ENCODE data around the gene CDC42BPA. TPM values are rescaled to one million over a fixed set of nuclear protein-coding genes. Genes with fewer than 3 reads are reported as not detected.

CDC42BPA gene
- total and polyA plus RNA-seq, 2 donors (not counting 3 experiments of a cell fraction or from before 2014, with no cell fraction given) = 26.1 to 92.6 TPM

DNA sequence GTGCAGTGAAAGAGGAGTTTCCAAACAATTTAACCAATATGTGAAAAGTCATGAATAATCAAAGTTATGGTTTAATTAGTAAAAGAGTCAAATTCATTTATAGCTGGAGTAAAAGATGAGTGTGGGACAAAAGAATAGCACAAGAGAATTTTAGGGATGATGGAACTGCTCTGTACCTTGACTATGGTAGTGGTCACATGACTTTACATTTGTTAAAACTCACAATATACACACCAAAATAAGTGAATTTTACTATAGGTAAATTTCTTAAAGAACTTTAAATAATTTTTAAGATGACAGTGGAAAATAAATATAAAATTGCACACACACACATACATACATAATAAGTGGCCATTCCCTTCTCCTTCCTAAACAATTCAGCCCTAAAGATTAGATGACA is 13.6 kb downstream of the CDC42BPA start:
- H3K79me2 ChIP-seq (ENCODE audit: control insufficient read depth, insufficient read depth, low read length) = peaks cover 97% of the 10 kb centered on the region
- peaks cover 12% of the 10 kb centered on the region for H4K20me1 ChIP-seq (replicated peaks; ENCODE audit: control insufficient read depth, extremely low read depth, insufficient read depth, low read length)
- H3K27me3 ChIP-seq (ENCODE audit: control insufficient read depth in 2 of 2, insufficient read depth in 2 of 2, low read length in 2 of 2) = no peaks in the 10 kb centered on the region
- intact Hi-C loops (cut with micrococcal nuclease) (no loop called here), dilution Hi-C loops (cut with MboI; ENCODE audit: extremely low pct_ligation_motif_present, low sequenced_read_pairs) (loop anchor here (25.0 kb wide), 1 partner anchor 133 kb away; no protein-coding TSS in a partner anchor)
- BruUV-seq (replicated peaks) = no TSS peak
- H3K27ac ChIP-seq (ENCODE audit: insufficient read depth, low read depth, low read length) = no peak overlapping the region
- TF ChIP-seq POLR2A (IDR thresholded peaks at IDR 0.05; ENCODE audit: low read depth, low read length) = no peak
- no peak for TF ChIP-seq JUN (IDR thresholded peaks at IDR 0.05; ENCODE audit: borderline replicate concordance, insufficient read depth, insufficient read length, low read depth)
- TF ChIP-seq FOS (IDR thresholded peaks at IDR 0.05; ENCODE audit: borderline replicate concordance, insufficient read depth, low read length) = no peak
- TF ChIP-seq POLR2AphosphoS5 (IDR thresholded peaks at IDR 0.05; ENCODE audit: insufficient read depth, low read depth, low read length) = no peak
- TF ChIP-seq GATA2 (IDR thresholded peaks at IDR 0.05; ENCODE audit: insufficient read depth, insufficient read length, low read depth, low read length) = no peak
- TF ChIP-seq EZH2 (IDR thresholded peaks at IDR 0.05; ENCODE audit: borderline replicate concordance, low read depth, low read length, severe bottlenecking) = no peak
- CTCF ChIA-PET = interaction anchor here (1.0 kb wide), 1 partner anchor 15 kb away, joined by 3 read pairs; no protein-coding TSS in a partner anchor
- H3K36me3 ChIP-seq (ENCODE audit: control insufficient read depth in 2 of 2, extremely low read depth in 1 of 2, insufficient read depth in 2 of 2, low read length in 2 of 2) = no peaks in the 10 kb centered on the region
- no peak overlapping the region for H3K9ac ChIP-seq (replicated peaks; ENCODE audit: extremely low read depth, insufficient read depth, low read length)
- H3K4me1 ChIP-seq (ENCODE audit: control insufficient read depth, extremely low read depth, insufficient read depth, low read length) = peaks cover 6% of the 10 kb centered on the region
- POLR2A ChIA-PET = no interaction called here
- H3K4me2 ChIP-seq (ENCODE audit: insufficient read depth, low read length) = no peak overlapping the region
- DNase-seq (ENCODE audit: low read depth, low spot score) (no peak), FAIRE-seq (no peak)
- no peak overlapping the region for H3K4me3 ChIP-seq (replicated peaks in 1 of 3; ENCODE audit: insufficient read depth in 1 of 3, low read depth in 1 of 3, low read length in 3 of 3)
- no peak overlapping the region for H2AFZ ChIP-seq (ENCODE audit: low read depth, low read length)
- H3K9me3 ChIP-seq (replicated peaks; ENCODE audit: control insufficient read depth, insufficient read depth, low read length) = no peaks in the 10 kb centered on the region
- H3K9me1 ChIP-seq (replicated peaks; ENCODE audit: control insufficient read depth, extremely low read depth, insufficient read depth, low read length) = no peaks in the 10 kb centered on the region

DNA sequence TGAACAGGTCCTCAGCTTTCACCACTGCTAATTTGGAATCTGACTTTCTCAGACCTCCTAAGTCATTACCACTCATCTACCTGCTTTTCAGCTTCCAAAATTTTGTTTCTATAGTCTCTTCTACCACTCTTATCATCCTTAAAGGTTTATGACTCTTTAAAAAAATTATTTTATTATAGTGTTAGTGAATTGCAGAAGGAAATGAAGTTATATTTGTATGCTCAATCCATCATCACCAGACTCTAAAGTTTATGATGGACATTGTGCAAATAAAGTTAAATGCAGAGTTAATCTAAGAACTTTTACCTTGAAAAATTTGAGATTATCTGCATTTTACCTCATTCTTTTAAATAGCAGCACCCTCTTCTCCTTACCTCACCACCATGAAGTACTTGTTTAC is 14.6 kb downstream of the CDC42BPA start:
- Histone ChIP-seq H3K4me3 (replicated peaks in 1 of 3; ENCODE audit: insufficient read depth in 1 of 3, low read depth in 1 of 3, low read length in 3 of 3) (no peak overlapping the region), H3K27ac (ENCODE audit: insufficient read depth, low read depth, low read length) (no peak overlapping the region), H3K79me2 (ENCODE audit: control insufficient read depth, insufficient read depth, low read length) (peaks cover 93% of the 10 kb centered on the region), H4K20me1 (replicated peaks; ENCODE audit: control insufficient read depth, extremely low read depth, insufficient read depth, low read length) (peaks cover 10% of the 10 kb centered on the region), H3K9me3 (replicated peaks; ENCODE audit: control insufficient read depth, insufficient read depth, low read length) (no peaks in the 10 kb centered on the region), H3K9me1 (replicated peaks; ENCODE audit: control insufficient read depth, extremely low read depth, insufficient read depth, low read length) (no peaks in the 10 kb centered on the region), H3K27me3 (ENCODE audit: control insufficient read depth in 2 of 2, insufficient read depth in 2 of 2, low read length in 2 of 2) (no peaks in the 10 kb centered on the region), H3K4me2 (ENCODE audit: insufficient read depth, low read length) (no peak overlapping the region), H3K9ac (replicated peaks; ENCODE audit: extremely low read depth, insufficient read depth, low read length) (no peak overlapping the region), H3K4me1 (ENCODE audit: control insufficient read depth, extremely low read depth, insufficient read depth, low read length) (peaks cover 15% of the 10 kb centered on the region), H3K36me3 (ENCODE audit: control insufficient read depth in 2 of 2, extremely low read depth in 1 of 2, insufficient read depth in 2 of 2, low read length in 2 of 2) (no peaks in the 10 kb centered on the region), H2AFZ (ENCODE audit: low read depth, low read length) (no peak overlapping the region)
- no TSS peak for BruUV-seq (replicated peaks)
- dilution Hi-C loops (cut with MboI; ENCODE audit: extremely low pct_ligation_motif_present, low sequenced_read_pairs) = loop anchor here (25.0 kb wide), 1 partner anchor 134 kb away; no protein-coding TSS in a partner anchor
- DNase-seq (ENCODE audit: low read depth, low spot score) (no peak), FAIRE-seq (no peak)
- intact Hi-C loops (cut with micrococcal nuclease) = no loop called here
- no peak for TF ChIP-seq EZH2 (IDR thresholded peaks at IDR 0.05; ENCODE audit: borderline replicate concordance, low read depth, low read length, severe bottlenecking)
- no peak for TF ChIP-seq POLR2AphosphoS5 (IDR thresholded peaks at IDR 0.05; ENCODE audit: insufficient read depth, low read depth, low read length)
- no peak for TF ChIP-seq GATA2 (IDR thresholded peaks at IDR 0.05; ENCODE audit: insufficient read depth, insufficient read length, low read depth, low read length)
- TF ChIP-seq MYC (IDR thresholded peaks at IDR 0.05; ENCODE audit: low read depth, low read length) = no peak
- no peak for TF ChIP-seq JUN (IDR thresholded peaks at IDR 0.05; ENCODE audit: borderline replicate concordance, insufficient read depth, insufficient read length, low read depth)
- TF ChIP-seq, protein P1, sequence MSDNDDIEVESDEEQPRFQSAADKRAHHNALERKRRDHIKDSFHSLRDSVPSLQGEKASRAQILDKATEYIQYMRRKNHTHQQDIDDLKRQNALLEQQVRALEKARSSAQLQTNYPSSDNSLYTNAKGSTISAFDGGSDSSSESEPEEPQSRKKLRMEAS (IDR thresholded peaks at IDR 0.05; ENCODE audit: insufficient read depth, insufficient read length) = no peak
- TF ChIP-seq, protein P2, sequence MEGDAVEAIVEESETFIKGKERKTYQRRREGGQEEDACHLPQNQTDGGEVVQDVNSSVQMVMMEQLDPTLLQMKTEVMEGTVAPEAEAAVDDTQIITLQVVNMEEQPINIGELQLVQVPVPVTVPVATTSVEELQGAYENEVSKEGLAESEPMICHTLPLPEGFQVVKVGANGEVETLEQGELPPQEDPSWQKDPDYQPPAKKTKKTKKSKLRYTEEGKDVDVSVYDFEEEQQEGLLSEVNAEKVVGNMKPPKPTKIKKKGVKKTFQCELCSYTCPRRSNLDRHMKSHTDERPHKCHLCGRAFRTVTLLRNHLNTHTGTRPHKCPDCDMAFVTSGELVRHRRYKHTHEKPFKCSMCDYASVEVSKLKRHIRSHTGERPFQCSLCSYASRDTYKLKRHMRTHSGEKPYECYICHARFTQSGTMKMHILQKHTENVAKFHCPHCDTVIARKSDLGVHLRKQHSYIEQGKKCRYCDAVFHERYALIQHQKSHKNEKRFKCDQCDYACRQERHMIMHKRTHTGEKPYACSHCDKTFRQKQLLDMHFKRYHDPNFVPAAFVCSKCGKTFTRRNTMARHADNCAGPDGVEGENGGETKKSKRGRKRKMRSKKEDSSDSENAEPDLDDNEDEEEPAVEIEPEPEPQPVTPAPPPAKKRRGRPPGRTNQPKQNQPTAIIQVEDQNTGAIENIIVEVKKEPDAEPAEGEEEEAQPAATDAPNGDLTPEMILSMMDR (IDR thresholded peaks at IDR 0.05; ENCODE audit: extremely low read depth in 1 of 2, insufficient read depth in 1 of 2, low read depth in 1 of 2, low read length in 2 of 2) = no peak
- TF ChIP-seq FOS (IDR thresholded peaks at IDR 0.05; ENCODE audit: borderline replicate concordance, insufficient read depth, low read length) = no peak
- TF ChIP-seq POLR2A (IDR thresholded peaks at IDR 0.05; ENCODE audit: low read depth, low read length) = no peak
- ChIA-PET POLR2A (interaction anchor here (0.7 kb wide), 1 partner anchor 47 kb away, joined by 3 read pairs; no protein-coding TSS in a partner anchor), CTCF (no interaction called here)

Data from endothelial cell of umbilical vein (primary cell).